C1 segment of cervical spinal cord (tissue), 14 donors: ENCODE results near the gene TRIM47.
A peak's percentile ranks its signal among the peaks of the same experiment; 100 is the strongest.
"Not testable (repeated sequence)": the region's sequence is repeated elsewhere in the genome, so short reads cannot be mapped to it uniquely, and the experiment has no call there.

Source experiments
- DNase-seq, 14 donors: peaks; one replicate each; lab custom pipeline; 2025; lab: John Stamatoyannopoulos, UW

TRIM47 gene

DNA sequence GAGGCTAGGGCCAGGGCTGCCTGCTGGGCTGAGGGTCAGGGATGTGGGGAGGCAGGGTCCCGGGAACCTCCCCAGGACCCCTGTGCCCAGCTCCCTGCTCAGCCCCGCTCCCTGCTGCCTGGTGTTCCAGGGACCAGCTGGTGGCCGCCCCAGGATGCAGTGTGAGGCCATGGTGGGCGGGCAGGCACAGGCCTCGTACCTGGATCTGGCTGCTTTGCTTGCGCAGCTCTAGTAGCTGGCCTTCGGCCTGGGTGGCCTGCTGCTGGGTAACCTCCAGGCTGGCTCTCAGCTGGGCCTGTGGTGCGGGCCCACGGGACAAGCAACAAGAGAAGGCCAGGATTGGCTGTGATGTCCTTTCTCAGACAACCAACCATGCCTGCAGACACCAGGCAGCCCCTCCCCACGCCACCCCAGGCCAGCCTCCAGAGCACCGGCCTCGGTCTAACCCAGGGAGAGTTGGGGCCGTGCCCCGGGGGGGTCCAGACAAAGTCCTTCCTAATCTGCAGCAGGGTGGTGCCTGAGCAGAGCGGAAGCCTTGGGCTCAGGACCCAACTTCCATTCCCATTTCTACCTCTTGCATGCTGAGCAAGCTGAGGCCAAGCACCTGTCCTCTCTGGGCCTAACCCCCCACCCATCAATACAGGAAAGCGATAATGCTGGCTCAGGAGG, 14.3 kb upstream of the TRIM47 start:
- peak in 6 of 14 donors; percentile 27 to 71 (median 54) for DNase-seq

- no peak for DNase-seq
These were observed 13.5 kb upstream of the TRIM47 start for GRCh38 chr17:75891605-75892555.

DNA sequence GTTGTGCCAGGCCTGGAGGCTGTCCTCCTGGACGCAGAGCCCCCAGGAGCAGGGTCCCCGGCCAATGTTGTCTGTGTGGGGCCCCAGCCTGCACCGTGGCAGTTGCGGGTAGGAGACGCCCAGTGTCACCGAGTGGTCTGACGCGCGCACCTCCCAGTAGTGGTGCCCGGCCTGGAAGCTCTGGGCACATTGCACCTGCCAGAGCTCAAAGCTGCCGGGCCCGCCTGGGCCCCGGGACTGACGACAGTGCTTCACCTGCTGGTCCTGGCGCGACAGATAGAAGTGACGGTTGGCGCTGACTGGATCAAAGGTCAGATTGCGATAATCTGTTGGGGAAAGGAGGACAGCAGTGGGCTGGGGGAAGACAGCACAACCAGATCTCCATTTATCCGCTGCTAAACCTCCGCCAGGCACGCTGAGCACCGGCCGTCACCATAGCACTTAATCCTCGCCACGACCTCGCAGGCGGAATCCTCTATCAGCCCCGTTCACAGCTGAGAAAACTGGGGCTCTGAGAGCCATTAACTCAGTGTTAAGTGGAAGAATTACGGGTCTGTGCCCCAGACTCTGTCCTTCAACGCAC, 12.7 kb upstream of the TRIM47 start:
- DNase-seq: no peak

GRCh38 chr17:75889454-75889853, 11.1 kb upstream of the TRIM47 start:
- DNase-seq: no peak

- no peak for DNase-seq
These were observed 10.1 kb upstream of the TRIM47 start for GRCh38 chr17:75888484-75888883.

GRCh38 chr17:75885860-75886259, 7.5 kb upstream of the TRIM47 start:
- DNase-seq: not testable (repeated sequence)

- no peak for DNase-seq
These were observed 7.0 kb upstream of the TRIM47 start for GRCh38 chr17:75885431-75885830.

DNA sequence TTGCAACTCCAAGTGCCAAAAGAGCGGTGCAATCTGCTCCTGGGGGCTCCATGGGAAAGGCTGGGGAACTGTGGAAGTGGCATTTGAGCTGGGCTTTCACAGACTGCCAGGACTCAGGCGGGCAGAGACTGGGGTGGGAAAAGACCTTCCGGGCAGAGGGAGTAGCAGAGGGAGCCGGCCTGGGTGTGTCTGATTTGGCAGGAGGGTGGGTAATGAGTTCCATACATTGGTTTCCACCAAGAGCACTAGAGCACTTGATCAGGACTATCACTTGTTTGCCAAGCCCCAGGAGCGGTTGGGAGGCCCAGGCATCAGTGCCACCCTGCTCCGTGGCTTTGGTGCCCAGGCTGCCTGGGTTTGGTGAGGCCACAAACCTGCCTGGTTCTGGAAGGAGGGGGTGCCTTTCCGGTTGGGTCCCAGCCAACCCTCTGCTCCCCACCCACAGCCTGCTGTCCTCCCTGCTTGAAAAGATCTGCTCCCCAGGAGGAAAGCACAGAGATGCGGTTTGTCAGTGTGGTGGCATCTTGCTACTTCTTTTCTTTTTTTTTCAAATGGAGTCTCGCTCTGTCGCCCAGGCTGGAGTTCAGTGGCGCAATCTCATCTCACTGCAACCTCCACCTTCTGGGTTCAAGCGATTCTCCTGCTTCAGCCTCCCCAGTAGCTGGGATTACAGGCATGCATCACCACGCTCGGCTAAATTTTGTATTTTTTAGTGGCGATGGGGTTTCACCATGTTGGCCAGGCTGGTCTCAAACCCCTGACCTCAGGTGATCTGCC, 3.5 kb upstream of the TRIM47 start:
- DNase-seq: no peak

GRCh38 chr17:75880266-75880665, 1.9 kb upstream of the TRIM47 start:
- no peak for DNase-seq

GRCh38 chr17:75877752-75878173, 618 bp downstream of the TRIM47 start:
- DNase-seq: peak in 9 of 14 donors; percentile 28 to 78 (median 63)

GRCh38 chr17:75876938-75877751, 1.2 kb downstream of the TRIM47 start:
- peak in 13 of 14 donors; percentile 41 to 92 (median 80) for DNase-seq

DNA sequence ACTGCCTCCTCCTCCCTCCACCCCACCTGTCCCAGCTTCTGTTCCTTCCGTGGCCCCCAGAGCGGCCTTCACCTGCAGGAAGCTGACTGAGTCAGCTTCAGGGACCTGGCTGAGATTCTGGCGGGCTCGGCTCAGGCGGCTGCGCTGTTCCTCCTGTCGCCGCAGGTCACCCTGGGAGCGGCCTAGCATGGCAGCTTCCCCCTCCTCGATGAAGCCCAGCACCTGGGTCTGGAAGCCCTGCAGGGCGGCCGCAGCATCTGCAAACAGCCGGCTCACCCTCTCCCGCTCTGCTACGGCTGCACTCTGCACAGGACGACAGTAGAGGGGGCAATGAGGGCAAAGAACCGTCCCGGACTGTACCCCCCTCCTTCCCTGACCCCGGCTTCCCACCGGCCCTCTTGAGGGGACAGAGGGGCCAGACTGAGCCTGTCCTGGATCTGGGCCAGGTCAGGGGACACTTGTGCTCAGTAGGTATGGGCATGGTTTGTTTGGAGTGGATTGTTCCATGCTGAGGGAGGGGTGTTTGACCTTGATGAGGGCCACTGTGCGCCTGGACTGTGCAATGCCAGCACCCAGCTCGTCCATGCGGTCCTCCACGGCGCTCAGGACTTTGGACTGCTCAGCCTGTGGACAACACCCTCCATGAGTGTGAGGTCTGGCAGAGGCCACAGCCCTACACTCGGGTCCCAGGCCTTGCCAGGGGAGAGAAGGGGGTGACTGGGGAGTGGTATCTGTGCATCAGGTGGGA, 2.0 kb downstream of the TRIM47 start:
- DNase-seq: peak in 1 of 14 donors; percentile 62

DNA sequence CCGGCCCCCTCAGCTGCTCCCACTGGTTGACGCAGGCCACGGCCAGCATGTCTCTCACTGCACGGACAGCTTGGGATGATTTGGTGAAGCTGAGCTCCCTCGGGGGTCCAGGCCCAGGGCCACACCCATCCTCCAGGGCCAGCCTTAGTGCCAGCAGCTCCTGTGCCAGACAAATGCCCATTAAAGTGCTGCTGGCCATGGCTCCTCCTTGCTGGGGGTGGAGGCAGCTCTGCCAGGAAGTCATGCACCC, 2.5 kb downstream of the TRIM47 start:
- peak in 8 of 14 donors; percentile 45 to 91 (median 60) for DNase-seq

DNA sequence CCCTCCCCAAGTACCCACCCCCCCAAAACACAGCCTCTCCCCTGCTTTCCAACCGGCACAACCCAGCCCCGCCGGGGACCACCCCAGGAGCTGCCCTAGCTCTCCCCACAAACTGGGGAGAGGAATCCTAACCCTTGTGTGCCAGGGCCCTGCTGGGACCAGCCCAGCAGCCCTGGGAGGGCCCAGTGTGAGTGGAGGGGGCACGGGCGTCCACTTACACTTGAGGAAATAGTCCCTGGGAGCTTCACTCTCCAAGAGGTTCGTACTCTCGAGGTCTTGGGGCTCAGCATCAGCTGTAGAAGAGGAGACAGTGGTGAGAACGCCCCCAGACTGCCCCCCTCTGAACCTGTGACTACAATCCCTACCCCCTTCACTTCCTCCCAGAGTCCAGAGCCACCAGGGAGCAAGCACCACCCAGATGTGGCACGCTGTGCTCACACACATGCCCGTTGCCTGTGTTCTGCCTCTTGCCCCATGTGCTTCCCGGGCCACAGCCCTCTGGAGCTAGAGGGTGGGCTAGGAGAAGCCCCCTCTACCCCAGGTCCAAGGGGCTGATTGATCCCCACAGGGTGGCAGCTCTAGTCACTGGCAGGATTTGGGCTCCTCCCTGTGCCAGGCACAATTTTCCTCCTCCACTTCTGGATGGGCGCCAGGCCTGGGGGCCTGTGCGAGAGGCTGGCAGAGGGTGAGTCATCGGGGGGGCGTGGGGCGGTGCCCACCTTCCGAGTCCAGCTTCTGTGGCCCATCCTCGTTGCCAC, 3.0 kb downstream of the TRIM47 start:
- peak in 7 of 14 donors; percentile 46 to 91 (median 63) for DNase-seq

DNA sequence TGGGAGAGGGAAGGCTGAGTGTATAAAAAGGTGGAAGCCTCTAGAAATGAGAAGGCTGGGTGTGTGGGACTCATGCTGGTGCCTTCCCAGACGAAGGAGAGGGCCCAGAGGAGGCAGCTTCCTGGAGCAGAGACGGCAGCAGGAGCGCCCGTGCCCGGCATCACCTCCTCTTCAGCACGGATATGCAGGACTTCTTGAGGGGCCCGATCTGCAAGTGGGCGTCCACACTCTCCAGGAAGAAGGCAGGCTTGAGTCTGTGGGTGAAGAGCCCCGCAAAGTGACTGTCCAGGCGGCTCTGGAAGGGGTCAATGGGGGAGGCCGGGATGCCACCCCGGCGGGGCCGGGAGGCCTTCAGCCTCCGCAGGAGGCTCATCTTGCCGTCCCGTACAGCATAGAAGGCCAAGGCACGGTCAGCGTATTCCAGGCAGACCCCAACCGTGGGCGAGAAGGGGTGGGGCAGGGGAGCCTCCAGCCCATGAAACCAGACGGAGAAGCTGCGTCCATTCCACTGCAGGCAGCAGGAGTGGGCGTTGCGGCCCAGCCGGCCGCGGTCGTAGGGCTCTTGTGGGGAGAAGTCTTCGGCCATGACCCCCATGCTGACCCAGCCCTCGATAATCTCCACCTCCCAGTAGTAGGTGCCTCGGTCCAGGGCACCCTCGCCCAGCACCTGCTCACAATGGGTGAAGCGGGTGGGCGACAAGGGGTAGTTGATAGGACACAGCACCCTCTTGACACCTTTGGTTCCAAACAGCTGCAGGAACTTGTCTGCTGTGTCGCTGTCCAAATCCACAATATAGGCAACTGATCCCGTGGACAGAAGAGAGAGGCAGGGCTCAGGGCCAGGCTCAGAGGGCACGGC, 3.8 kb downstream of the TRIM47 start:
- no peak for DNase-seq

DNA sequence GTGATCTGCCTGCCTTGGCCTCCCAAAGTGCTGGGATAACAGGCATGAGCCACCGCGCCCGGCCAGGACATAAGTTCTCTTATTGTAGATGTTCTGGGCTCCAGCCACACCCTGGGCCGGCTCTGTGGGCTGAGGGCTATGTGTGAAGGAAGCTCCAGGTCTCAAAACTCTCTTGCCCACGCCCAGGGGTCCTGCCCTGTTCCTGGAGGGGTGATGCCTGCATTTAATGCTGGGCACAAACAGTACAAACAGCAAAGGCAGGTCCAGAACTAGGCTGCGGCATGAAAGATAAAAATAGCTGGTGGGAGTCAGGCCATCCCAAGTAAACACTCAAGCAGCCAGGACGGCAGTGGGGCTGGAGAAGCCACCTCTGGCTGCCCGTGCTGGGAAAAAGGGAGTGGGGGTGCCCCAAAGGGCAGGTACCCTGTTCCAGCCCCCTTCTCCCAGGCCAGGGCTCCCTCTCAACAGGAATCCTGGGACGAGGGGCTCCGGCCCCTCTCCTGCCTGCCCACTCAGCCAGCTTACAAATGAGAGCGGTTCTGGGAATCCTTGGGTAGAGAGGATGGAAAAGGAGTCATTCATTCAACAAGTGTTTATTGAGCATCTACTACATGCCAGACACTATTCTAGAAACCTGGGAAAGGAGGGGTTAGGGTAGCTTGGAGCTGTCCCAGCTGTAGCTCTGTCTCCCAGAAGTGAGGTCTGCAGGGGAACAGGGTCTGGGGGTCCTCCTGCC, 4.6 kb downstream of the TRIM47 start:
- no peak for DNase-seq

DNA sequence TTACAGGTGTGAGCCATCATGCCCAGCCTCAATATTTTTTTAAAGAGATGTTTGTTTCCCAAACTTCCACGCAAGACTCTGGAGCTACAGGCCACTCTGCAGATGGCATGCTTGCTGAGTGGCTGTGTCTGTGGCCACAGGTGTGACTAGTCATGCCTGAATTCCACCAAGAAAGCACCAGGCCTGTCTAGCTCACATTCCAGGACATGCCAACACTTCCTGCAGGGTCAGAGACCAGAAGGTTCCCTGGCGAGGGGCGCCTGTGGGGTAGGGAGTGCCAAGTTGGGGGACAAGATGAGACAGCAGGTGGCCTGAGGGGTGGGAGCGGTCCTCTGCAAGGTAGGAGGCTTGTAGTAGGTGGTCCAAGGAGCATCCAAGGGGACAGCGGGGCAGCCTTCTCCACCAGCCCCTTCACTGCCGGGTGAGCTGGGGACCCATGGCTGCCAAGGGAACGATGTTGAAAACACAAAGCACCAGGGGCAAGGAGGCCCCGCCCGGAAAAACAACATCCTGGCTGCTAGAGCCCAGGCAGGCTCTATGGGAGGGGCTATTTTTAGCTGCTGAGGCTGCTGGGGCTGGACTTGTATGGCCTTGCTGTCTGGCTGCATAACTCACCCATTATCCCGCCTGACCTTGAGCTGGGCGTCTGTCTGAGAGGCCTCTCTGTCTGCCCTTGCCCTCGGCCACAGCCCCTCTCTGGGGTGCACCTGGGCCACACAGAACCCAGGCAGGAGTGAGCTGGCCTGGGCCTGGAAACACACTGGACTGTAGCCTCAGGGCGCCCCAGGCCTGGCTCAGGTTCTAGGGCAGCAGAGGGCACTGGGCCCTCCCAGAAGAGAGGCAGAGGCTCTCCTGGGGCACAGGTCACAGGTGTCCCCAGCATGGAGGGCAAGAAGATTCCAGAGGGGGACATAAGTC, 5.7 kb downstream of the TRIM47 start:
- peak in 6 of 14 donors; percentile 19 to 61 (median 31) for DNase-seq
